ENCODE results near the gene SLC25A46. TPM values are rescaled to one million over a fixed set of nuclear protein-coding genes. Genes with fewer than 3 reads are reported as not detected.

SLC25A46 gene
- total and polyA plus RNA-seq, 9 of the 15 experiments (the other 6 are each of a cell fraction or from before 2014, with no cell fraction given), result 7.8 to 47.3 (median 31.8) TPM

- no TSS peak for BruUV-seq (replicated peaks)
- POLR2A ChIA-PET, result no interaction called here
- intact Hi-C loops (cut with micrococcal nuclease), result no loop called here
Measured at GRCh38 chr5:110705349-110705748, 33.5 kb upstream of the SLC25A46 start.

GRCh38 chr5:110707260-110707844 is 31.5 kb upstream of the SLC25A46 start:
- H3K27me3 ChIP-seq (ENCODE audit: control insufficient read depth in 2 of 2, insufficient read depth in 2 of 2, low read length in 2 of 2), result no peaks in the 10 kb centered on the region
- POLR2A ChIA-PET, result no interaction called here
- H3K9me3 ChIP-seq (replicated peaks; ENCODE audit: control insufficient read depth, insufficient read depth, low read depth, low read length), result no peaks in the 10 kb centered on the region
- in situ Hi-C loops (cut with MboI) (no loop called here), intact Hi-C loops (cut with micrococcal nuclease) (no loop called here)
- no peaks in the 10 kb centered on the region for H3K79me2 ChIP-seq (ENCODE audit: control insufficient read depth, insufficient read depth, low read length)
- no peak overlapping the region for H3K4me2 ChIP-seq (ENCODE audit: insufficient read depth, low read length)
- no peaks in the 10 kb centered on the region for H3K36me3 ChIP-seq (ENCODE audit: control insufficient read depth, insufficient read depth, low read length)
- no peaks in the 10 kb centered on the region for H3K9me1 ChIP-seq (ENCODE audit: control insufficient read depth, insufficient read depth, low read length)
- BruUV-seq (replicated peaks), result no TSS peak
- ATAC-seq (no peak), DNase-seq (ENCODE audit: extremely low read depth in 1 of 4, low spot score in 3 of 4) (no peak), FAIRE-seq (no peak)
- no peaks in the 10 kb centered on the region for H4K20me1 ChIP-seq (replicated peaks; ENCODE audit: control insufficient read depth, insufficient read depth, low read length)
- CTCF ChIA-PET (ENCODE audit: low intra/inter-chr PET ratio), result no interaction called here
- no peak overlapping the region for H3K27ac ChIP-seq (ENCODE audit: extremely low read depth, low read depth, low read length)
- H2AFZ ChIP-seq (ENCODE audit: low read depth, low read length), result no peak overlapping the region
- no peaks in the 10 kb centered on the region for H3K4me1 ChIP-seq (replicated peaks in 1 of 2; ENCODE audit: control insufficient read depth in 2 of 2, insufficient read depth in 2 of 2, low read length in 2 of 2)
- H3K4me3 ChIP-seq, result no peak overlapping the region
- H3K9ac ChIP-seq (ENCODE audit: insufficient read depth in 1 of 2, low read depth in 2 of 2, low read length in 2 of 2), result no peak overlapping the region
- 0% methylated on average over 3 of the region's 3 CpGs for WGBS (ENCODE audit: insufficient coverage, low coverage, missing lambda C conversion rate)
- TF ChIP-seq HDAC3 (IDR thresholded peaks at IDR 0.05; ENCODE audit: borderline replicate concordance, partially characterized antibody), result no peak
- no peak for TF ChIP-seq ZNF3 (CRISPR knock-in tag; IDR thresholded peaks at IDR 0.05)
- no peak for TF ChIP-seq ZNF124 (CRISPR knock-in tag; IDR thresholded peaks at IDR 0.05)
- TF ChIP-seq NR2C2 (CRISPR knock-in tag; IDR thresholded peaks at IDR 0.05), result no peak
- TF ChIP-seq NR2C2 (tag; IDR thresholded peaks at IDR 0.05), result no peak
- TF ChIP-seq ZFP36 (IDR thresholded peaks at IDR 0.05; ENCODE audit: low read depth, low read length, partially characterized antibody), result no peak
- no peak for TF ChIP-seq ZBTB2 (IDR thresholded peaks at IDR 0.05)

More at GRCh38 chr5:110705349-110705748, 33.5 kb upstream of the SLC25A46 start:
- Histone ChIP-seq H3K36me3 (ENCODE audit: control insufficient read depth, insufficient read depth, low read length) (no peaks in the 10 kb centered on the region), H2AFZ (ENCODE audit: low read depth, low read length) (no peak overlapping the region), H3K79me2 (ENCODE audit: control insufficient read depth, insufficient read depth, low read length) (no peaks in the 10 kb centered on the region), H3K9ac (ENCODE audit: insufficient read depth in 1 of 2, low read depth in 2 of 2, low read length in 2 of 2) (no peak overlapping the region), H3K27me3 (ENCODE audit: control insufficient read depth in 2 of 2, insufficient read depth in 2 of 2, low read length in 2 of 2) (no peaks in the 10 kb centered on the region), H3K27ac (ENCODE audit: extremely low read depth, low read depth, low read length) (no peak overlapping the region), H4K20me1 (replicated peaks; ENCODE audit: control insufficient read depth, insufficient read depth, low read length) (no peaks in the 10 kb centered on the region), H3K9me1 (ENCODE audit: control insufficient read depth, insufficient read depth, low read length) (no peaks in the 10 kb centered on the region), H3K9me3 (replicated peaks; ENCODE audit: control insufficient read depth, insufficient read depth, low read depth, low read length) (no peaks in the 10 kb centered on the region), H3K4me2 (ENCODE audit: insufficient read depth, low read length) (no peak overlapping the region), H3K4me3 (no peak overlapping the region), H3K4me1 (replicated peaks in 1 of 2; ENCODE audit: control insufficient read depth in 2 of 2, insufficient read depth in 2 of 2, low read length in 2 of 2) (no peaks in the 10 kb centered on the region)
- in situ Hi-C loops (cut with MboI), result no loop called here
- CTCF ChIA-PET (ENCODE audit: low intra/inter-chr PET ratio), result no interaction called here
- no peak for FAIRE-seq
- DNase-seq (ENCODE audit: extremely low read depth in 1 of 4, low spot score in 3 of 4), result no peak
- ATAC-seq, result no peak
- TF ChIP-seq CREB5 (CRISPR knock-in tag; IDR thresholded peaks at IDR 0.05), result no peak
- no peak for TF ChIP-seq EP300 (IDR thresholded peaks at IDR 0.05; ENCODE audit: low read length)
- TF ChIP-seq ZNF316 (IDR thresholded peaks at IDR 0.05), result 0 out of 2 replicates have a peak, but pooled peaks have one; percentile 18

All from K562 (cell line).